Keratinocyte (primary cell): ENCODE measurements around the gene ARHGAP24.

ENCODE experiments used
- EZH2 ChIP-seq: IDR thresholded peaks from one replicate; pipeline ENCODE4 v1.6.1; 2012; ENCODE audit warnings: inconsistent platforms, mild to moderate bottlenecking, low read length, moderate library complexity
- TF ChIP-seq, protein P1 (sequence below), 3 experiments: IDR thresholded peaks in 1 of 3; conservative IDR thresholded peaks in 1 of 3; optimal IDR thresholded peaks in 1 of 3; 2 replicates in 2 of 3; 3 replicates in 1 of 3; pipeline versions ENCODE3 to v1.5.1; 2011; ENCODE audit warnings: low read length in 3 of 3, mild to moderate bottlenecking in 3 of 3, moderate library complexity in 2 of 3, control low read depth in 1 of 3, inconsistent platforms in 1 of 3; ENCODE audit not compliant: insufficient read depth in 2 of 3; ENCODE audit errors: extremely low read depth in 1 of 3

DNA sequence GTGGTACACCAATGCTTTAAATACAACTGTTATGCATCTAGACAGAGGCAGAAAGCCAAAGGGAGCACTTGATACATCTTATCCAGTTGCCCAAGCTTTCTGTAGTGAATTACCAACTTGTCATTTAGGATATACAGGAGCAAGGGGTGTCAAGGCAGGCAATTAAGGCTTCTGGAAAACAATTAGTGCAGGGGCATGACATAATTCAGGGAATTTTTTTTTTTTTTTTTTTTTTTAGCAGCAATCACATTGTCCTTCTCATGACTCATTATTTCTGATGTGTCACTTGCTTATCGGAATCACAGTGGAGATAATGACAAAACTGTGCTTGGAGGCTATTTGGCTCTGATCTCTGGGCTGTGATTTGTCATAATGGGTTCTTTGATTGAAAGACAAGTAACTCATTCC, 259.5 kb downstream of the ARHGAP24 start:
- TF ChIP-seq EZH2: no peak
- TF ChIP-seq, protein P1, sequence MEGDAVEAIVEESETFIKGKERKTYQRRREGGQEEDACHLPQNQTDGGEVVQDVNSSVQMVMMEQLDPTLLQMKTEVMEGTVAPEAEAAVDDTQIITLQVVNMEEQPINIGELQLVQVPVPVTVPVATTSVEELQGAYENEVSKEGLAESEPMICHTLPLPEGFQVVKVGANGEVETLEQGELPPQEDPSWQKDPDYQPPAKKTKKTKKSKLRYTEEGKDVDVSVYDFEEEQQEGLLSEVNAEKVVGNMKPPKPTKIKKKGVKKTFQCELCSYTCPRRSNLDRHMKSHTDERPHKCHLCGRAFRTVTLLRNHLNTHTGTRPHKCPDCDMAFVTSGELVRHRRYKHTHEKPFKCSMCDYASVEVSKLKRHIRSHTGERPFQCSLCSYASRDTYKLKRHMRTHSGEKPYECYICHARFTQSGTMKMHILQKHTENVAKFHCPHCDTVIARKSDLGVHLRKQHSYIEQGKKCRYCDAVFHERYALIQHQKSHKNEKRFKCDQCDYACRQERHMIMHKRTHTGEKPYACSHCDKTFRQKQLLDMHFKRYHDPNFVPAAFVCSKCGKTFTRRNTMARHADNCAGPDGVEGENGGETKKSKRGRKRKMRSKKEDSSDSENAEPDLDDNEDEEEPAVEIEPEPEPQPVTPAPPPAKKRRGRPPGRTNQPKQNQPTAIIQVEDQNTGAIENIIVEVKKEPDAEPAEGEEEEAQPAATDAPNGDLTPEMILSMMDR (optimal IDR thresholded peaks at IDR 0.05 in 1 of 3, IDR thresholded peaks at IDR 0.05 in 1 of 3, conservative IDR thresholded peaks at IDR 0.05 in 1 of 3; ENCODE audit: extremely low read depth in 1 of 3, insufficient read depth in 2 of 3, low read length in 3 of 3): no peak
